ENCODE measurements around the gene HTR3D. TPM values are rescaled to one million over a fixed set of nuclear protein-coding genes. Genes with fewer than 3 reads are reported as not detected.

The HTR3D gene
- total RNA-seq, 1 donor from 2014 or later = not detected

- H3K9ac ChIP-seq (ENCODE audit: low read depth in 1 of 3, low read length in 3 of 3) = no peak overlapping the region
- no peak overlapping the region for H3K4me3 ChIP-seq (ENCODE audit: low read length in 3 of 3)
- H3K4me1 ChIP-seq (ENCODE audit: control insufficient read depth in 3 of 3, insufficient read depth in 3 of 3, low read length in 3 of 3) = no peaks in the 10 kb centered on the region
- no peak overlapping the region for H3K27ac ChIP-seq (ENCODE audit: low read depth, low read length)
- no peaks in the 10 kb centered on the region for H3K9me3 ChIP-seq (ENCODE audit: control insufficient read depth in 3 of 3, low read length in 3 of 3)
- H3K36me3 ChIP-seq (ENCODE audit: control insufficient read depth in 3 of 3, insufficient read depth in 3 of 3, low read length in 3 of 3) = no peaks in the 10 kb centered on the region
- no peaks in the 10 kb centered on the region for H3K27me3 ChIP-seq (ENCODE audit: control insufficient read depth in 3 of 3, insufficient read depth in 3 of 3, low read length in 3 of 3)
Observed at GRCh38 chr3:184082034-184082433, 50.5 kb downstream of the HTR3D start.

- Histone ChIP-seq H3K36me3 (ENCODE audit: control insufficient read depth in 3 of 3, insufficient read depth in 3 of 3, low read length in 3 of 3) (no peaks in the 10 kb centered on the region), H3K27ac (ENCODE audit: low read depth, low read length) (no peak overlapping the region), H3K9ac (ENCODE audit: low read depth in 1 of 3, low read length in 3 of 3) (no peak overlapping the region), H3K4me3 (ENCODE audit: low read length in 3 of 3) (no peak overlapping the region), H3K9me3 (ENCODE audit: control insufficient read depth in 3 of 3, low read length in 3 of 3) (no peaks in the 10 kb centered on the region), H3K4me1 (ENCODE audit: control insufficient read depth in 3 of 3, insufficient read depth in 3 of 3, low read length in 3 of 3) (no peaks in the 10 kb centered on the region), H3K27me3 (ENCODE audit: control insufficient read depth in 3 of 3, insufficient read depth in 3 of 3, low read length in 3 of 3) (no peaks in the 10 kb centered on the region)
Observed at GRCh38 chr3:184082465-184082864, 50.9 kb downstream of the HTR3D start.

GRCh38 chr3:184085389-184085852 lies 53.9 kb downstream of the HTR3D start:
- Histone ChIP-seq H3K4me3 (ENCODE audit: low read length in 3 of 3) (no peak overlapping the region), H3K9ac (ENCODE audit: low read depth in 1 of 3, low read length in 3 of 3) (no peak overlapping the region), H3K36me3 (ENCODE audit: control insufficient read depth in 3 of 3, insufficient read depth in 3 of 3, low read length in 3 of 3) (no peaks in the 10 kb centered on the region), H3K27ac (ENCODE audit: low read depth, low read length) (no peak overlapping the region), H3K9me3 (ENCODE audit: control insufficient read depth in 3 of 3, low read length in 3 of 3) (no peaks in the 10 kb centered on the region), H3K4me1 (ENCODE audit: control insufficient read depth in 3 of 3, insufficient read depth in 3 of 3, low read length in 3 of 3) (no peaks in the 10 kb centered on the region), H3K27me3 (ENCODE audit: control insufficient read depth in 3 of 3, insufficient read depth in 3 of 3, low read length in 3 of 3) (no peaks in the 10 kb centered on the region)

Small RNAs within 50 kb of the gene (small RNA-seq; reads per million reads assigned to genes)
- gene RF00019 = not detected

Other genes starting within 250 kb of the HTR3D start
- gene MAP6D1, start 206.2 kb upstream of the HTR3D start, total RNA-seq = 14.1 TPM
- gene PARL, start 146.9 kb upstream of the HTR3D start, total RNA-seq = 35.0 TPM
- gene ABCC5, start 13.9 kb upstream of the HTR3D start, total RNA-seq = 17.7 TPM
- gene HTR3C, start 21.3 kb downstream of the HTR3D start, total RNA-seq = not detected
- not detected for gene HTR3E, start 65.3 kb downstream of the HTR3D start, total RNA-seq
- 38.1 TPM for gene EIF2B5, start 103.6 kb downstream of the HTR3D start, total RNA-seq
- 23.5 TPM for gene DVL3, start 123.6 kb downstream of the HTR3D start, total RNA-seq
- 168 TPM for gene AP2M1, start 143.1 kb downstream of the HTR3D start, total RNA-seq
- 45.9 TPM for gene ABCF3, start 154.5 kb downstream of the HTR3D start, total RNA-seq
- not detected for gene VWA5B2, start 197.8 kb downstream of the HTR3D start, total RNA-seq
- gene ALG3, start 217.2 kb downstream of the HTR3D start, total RNA-seq = 17.2 TPM
- gene EEF1AKMT4, start 217.9 kb downstream of the HTR3D start, total RNA-seq = 2.1 TPM
- gene CAMK2N2, start 229.8 kb downstream of the HTR3D start, total RNA-seq = not detected
- gene ECE2, start 244.3 kb downstream of the HTR3D start, total RNA-seq = not detected

Measured in skeletal muscle tissue (tissue), 5 donors.